ENCODE data around the gene MARCHF6. TPM values are rescaled to one million over a fixed set of nuclear protein-coding genes. Genes with fewer than 3 reads are reported as not detected.
"Not testable (repeated sequence)": the region's sequence is repeated elsewhere in the genome, so short reads cannot be mapped to it uniquely, and the experiment has no call there.

The MARCHF6 gene
- total RNA-seq, 1 donor from 2014 or later: 63.8 TPM

GRCh38 chr5:10384483-10384882, 31.0 kb downstream of the MARCHF6 start:
- DNase-seq: no peak

- DNase-seq: no peak
These were observed 34.2 kb downstream of the MARCHF6 start for GRCh38 chr5:10387690-10388089.

GRCh38 chr5:10391130-10391529, 37.6 kb downstream of the MARCHF6 start:
- no peak for DNase-seq

DNA sequence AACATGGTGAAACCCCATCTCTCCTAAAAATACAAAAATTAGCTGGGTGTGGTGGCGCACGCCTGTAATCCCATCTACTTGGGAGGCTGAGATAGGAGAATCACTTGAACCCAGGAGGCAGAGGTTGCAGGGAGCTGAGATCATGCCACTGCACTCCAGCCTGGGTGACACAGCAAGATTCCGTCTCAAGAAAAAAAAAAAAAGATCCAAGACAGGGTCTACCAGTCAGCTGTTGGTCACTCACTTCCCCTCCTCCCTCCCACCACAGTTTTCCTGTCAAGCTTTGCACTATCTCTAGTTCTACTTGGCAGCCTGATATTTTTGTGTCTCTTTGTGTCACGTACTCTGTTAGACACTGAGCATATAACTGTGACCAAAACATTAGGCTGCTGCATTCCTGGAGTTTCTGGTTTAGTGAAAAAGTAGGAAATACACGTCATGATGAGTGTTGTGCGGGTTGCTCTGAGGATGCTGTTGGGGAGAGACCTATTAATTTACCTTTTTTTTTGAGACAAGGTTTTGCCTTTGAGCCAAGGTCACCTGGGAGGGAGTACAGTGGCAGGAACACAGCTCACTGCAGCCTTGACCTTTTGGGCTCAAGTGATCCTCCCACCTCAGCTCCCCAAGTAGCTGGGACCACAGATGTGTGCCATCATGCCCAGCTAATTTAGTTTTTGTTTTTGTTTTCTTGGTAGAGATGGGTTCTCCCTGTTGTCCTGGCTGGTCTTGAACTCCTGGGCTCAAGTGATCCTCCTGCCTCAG, 39.3 kb downstream of the MARCHF6 start:
- DNase-seq: not testable (repeated sequence)

DNA sequence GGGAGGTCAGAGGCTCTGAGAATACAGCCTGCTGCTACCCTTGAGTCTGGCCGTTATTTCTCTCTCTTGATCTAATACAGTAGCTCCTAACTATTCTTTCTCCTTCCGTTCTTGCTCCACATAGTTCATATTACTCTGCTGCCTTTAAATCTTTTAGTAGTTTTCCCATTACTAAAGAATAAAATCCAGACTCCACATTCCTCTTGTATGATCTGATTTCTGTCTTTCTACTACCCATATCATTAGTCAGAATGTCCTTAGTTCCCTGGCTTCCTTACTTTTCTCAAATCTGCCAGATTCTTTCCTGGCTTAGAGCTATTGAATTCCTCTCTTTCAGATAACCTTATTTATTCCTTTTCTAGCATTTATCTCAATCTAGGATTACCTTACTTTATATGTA, 40.0 kb downstream of the MARCHF6 start:
- DNase-seq: no peak

DNA sequence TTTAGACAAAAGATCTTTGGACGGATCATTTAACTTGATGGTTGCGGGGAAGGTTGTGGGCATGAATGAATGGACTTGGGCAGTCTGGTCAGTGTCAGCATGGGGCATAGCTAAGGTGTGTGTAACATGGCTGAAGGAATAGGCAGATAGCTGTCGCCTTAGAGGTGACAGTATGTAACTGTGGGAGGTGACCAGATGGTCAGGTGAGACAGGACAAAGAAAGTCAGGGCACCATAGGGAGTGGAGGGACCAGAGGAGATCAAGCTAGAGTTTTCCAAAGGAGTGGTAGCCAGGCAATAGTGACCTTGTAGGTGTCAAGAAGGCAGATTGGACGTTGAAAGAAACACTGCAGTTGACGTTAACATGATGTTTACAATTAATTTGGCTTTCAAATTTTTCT, 43.1 kb downstream of the MARCHF6 start:
- DNase-seq: no peak

DNA sequence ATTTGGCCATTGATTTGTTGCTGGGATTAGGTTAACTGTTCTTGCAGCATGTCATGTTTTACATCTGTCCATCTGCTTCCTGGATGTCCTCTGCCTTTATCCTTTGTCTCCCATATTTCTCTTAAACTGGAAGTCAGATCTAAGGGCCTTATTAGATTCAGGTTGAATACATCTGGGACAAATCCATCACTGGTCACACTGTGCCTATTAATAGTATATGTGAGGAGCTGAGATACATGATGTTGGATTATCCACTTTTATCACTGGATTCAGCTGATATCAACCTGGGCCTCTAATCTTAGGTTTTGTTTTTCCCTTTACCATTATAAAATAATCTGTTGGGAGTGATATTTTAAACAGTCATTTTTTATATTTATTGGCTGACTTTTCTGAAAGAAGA, 46.3 kb downstream of the MARCHF6 start:
- DNase-seq: no peak

DNA sequence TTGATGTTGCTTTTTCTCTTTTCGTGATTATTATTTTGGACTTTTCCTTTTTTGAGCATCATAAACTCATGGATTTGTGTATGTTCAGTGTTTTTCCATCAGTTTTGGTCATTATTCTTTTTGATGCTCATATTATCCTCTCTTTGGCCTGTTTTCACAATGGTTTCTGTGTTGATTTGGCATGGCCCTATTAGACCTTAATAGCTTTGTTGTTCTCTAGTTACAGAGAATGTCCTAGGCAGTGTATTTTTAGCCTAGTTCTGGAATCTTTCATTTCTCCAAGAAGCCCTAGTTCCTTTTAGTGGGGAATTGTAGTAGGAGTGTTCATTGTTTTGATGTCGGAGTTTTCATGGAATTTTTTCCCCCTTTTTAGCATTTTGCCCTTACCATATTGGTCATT, 46.9 kb downstream of the MARCHF6 start:
- no peak for DNase-seq

- DNase-seq: no peak
These were observed 47.3 kb downstream of the MARCHF6 start for GRCh38 chr5:10400831-10401230.

DNA sequence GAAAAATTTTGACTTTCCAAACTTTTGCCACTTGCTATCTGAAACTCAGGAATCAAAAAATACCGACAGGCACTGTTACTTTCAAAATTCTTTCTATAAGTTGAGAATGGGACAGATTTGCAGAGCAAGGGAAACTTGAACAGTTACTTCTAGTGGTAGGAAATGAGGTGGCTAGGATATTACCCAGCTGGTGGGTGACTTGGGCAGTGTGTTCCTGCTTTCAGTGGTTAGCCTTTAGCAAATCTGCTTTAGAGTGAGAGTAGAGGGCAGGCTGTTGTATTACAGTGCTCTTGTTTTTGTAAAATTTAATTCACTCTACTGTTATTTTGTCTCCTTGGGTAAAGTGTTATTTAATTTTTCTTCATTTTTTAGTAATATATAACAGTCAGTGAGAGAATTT, 48.0 kb downstream of the MARCHF6 start:
- no peak for DNase-seq

Other genes with a start within 250 kb of the MARCHF6 start
- 28.3 and 35.9 TPM in 2 replicates for gene ATPSCKMT, start 103.8 kb upstream of the MARCHF6 start, total RNA-seq
- gene CCT5, start 103.4 kb upstream of the MARCHF6 start, total RNA-seq: 663 and 731 TPM in 2 replicates
- gene CMBL, start 45.8 kb upstream of the MARCHF6 start, total RNA-seq: 3.6 and 6.3 TPM in 2 replicates
- 0.68 and 2.9 TPM in 2 replicates for gene ROPN1L, start 88.2 kb downstream of the MARCHF6 start, total RNA-seq
- 2.0 and 3.4 TPM in 2 replicates for gene ANKRD33B, start 210.4 kb downstream of the MARCHF6 start, total RNA-seq